Colon (tissue), 2 donors: Measurements from ENCODE around the gene SERPINI1.
A peak's percentile ranks its signal among the peaks of the same experiment; 100 is the strongest.
"Not testable (repeated sequence)": the region's sequence is repeated elsewhere in the genome, so short reads cannot be mapped to it uniquely, and the experiment has no call there.

Experiments used
- FAIRE-seq: peaks from 2 replicates; lab custom pipeline; 2012; peaks lifted over from hg19 to GRCh38; lab: Jason Lieb, UNC
- donor health status: control.
- donor health status: control.

Gene SERPINI1

GRCh38 chr3:167798443-167798842, 62.9 kb downstream of the SERPINI1 start:
- FAIRE-seq, result no peak

DNA sequence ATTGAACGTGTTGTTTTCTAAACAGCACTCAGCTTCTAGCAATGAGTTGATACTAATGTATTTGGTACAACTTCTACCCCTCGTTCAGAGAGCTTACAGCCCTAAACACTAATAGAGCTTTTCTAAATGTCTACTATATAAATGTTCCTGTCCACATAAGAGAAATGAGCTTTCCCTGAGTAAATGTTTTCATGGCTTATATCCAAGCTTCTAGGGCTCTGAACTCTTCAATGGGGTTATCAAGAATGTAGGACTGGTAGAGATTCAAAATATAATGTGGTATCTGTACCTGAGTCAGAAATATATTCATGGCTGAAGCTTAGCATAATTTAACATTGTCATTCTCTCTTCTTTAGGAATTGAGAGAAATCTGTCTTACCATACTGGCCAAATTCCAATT, 73.4 kb downstream of the SERPINI1 start:
- no peak for FAIRE-seq

GRCh38 chr3:167810236-167810635, 74.7 kb downstream of the SERPINI1 start:
- FAIRE-seq, result no peak

- FAIRE-seq, result no peak
Observed at GRCh38 chr3:167811031-167811430, 75.5 kb downstream of the SERPINI1 start.

DNA sequence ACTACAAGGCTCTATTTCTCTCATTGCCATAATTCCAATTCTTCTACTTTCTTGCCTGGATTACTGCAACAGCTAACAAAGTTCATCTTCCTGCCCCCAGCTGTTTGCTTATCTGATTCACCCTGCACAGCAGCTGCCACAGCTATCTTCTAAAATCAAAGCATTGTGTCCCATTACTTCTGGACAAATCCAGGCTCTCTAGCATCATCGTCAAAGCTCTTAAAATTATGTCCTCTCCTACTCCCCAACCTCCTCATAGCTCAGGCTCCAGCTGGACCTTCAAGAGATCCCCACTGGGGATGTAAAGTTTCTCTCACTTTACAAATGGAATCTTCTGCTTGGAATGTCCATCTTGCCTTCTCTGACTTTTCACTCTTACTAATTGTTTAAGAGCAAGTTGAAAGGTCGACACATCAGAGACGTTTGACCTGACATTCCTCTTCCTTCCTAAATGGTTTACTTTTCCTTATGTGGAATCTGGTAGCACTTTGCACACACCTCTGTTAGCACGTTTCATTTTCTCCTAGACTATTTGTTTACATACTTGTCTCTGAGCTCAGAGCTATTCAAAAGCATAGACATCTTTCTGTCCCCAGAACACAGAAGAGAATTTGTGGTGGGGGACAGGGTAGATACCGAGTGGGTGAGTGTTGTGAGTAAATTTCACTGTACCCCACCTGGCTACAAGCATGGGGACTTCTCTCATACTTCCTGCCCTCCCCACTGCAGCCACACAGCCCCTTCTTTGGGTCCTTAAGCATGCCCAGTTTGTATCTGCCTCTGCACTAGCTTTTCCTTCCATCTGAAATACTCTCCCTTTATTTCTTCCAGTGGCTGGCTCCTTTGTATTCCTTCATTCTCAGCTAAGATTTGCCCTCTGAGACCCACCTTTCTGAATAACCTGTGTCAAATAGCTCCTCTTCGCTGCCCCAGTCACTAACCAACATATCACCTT, 77.9 kb downstream of the SERPINI1 start:
- no peak for FAIRE-seq

DNA sequence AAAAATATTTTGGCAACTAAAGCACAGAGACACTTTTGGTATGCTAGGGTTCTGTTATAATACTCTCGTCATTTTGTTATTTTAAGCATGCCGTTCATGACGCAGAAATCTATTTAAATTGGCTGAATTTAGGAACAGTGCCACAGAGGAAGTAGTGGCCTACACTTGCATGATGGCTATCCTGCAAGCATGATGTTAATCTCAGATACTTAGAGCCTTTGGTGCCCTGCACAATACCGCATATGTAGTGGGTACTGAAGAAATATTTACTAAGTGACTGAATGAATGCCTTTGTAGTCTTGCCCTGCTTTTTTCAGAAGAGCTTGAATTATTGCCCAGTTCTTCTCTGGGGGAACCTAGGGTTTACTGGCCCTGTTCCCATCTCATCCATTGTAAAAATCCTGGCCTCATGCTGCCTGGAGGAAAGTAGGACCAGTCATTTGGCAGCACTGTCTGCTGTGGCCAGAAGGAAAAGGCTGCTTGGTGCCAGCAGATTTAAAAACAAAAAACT, 79.0 kb downstream of the SERPINI1 start:
- no peak for FAIRE-seq

GRCh38 chr3:167816953-167817352, 81.4 kb downstream of the SERPINI1 start:
- no peak for FAIRE-seq

DNA sequence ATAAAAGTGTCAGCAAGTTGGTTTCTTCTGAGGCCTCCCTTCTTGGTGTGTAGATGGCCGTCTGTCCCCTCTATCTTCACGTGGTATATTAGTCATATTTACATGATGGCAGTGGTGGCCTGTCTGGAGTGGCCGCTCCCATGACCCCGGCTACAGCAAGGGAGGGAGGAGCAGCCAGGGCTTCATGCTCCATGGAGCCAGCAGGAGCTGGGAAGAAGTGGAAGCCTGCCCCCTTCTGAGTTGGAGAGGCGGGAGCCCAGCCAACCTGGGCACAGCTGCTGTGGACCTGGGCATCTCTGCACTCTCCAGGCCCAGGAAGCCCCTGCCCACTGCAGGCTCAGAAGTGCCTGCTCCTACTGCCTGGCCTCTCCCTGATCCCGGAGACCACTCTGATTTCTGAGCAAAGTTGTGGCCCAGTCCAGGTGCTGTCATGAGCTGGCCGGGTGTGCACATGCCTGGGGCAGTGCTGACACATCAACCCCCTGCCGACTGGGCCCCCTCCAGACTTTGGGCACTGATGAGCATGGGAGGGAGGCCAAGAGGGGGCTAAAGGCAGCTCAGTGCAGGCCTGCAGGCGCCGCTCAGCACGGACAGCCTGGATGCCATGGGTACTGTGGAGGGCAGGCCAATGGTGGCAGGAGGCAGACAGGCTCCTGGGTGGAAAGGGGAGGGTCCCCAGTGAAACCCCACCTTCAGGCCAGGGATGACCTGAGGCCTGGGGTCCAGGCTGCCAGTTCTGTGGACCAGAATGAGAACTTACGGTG, 84.8 kb downstream of the SERPINI1 start:
- FAIRE-seq, result no peak

DNA sequence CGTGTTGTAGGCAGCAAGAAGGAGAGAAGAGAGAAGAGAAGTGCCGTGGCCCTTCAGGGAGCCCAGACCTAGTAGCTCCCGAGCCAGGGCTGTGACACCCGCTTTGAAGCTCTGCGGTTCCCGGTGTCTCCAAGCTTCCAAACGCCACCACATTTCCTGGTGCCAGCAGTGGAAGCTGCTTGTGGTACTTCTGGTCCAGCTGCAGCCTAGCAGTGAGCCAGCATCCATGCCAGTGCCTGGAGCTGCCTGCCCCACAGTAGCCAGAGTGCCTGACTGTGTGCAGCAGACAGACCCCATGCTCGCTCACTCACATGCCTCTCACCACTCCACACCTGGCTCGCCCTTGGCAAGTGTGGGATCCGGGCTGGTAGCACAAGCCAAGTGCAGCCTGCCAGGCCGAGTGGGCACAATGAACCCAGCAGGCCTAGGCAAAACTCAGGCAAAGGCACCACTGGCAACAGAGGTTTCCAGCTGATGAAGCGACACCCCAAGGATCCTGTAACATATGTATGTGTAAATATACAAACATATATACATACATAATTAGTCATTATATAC, 85.8 kb downstream of the SERPINI1 start:
- no peak for FAIRE-seq

DNA sequence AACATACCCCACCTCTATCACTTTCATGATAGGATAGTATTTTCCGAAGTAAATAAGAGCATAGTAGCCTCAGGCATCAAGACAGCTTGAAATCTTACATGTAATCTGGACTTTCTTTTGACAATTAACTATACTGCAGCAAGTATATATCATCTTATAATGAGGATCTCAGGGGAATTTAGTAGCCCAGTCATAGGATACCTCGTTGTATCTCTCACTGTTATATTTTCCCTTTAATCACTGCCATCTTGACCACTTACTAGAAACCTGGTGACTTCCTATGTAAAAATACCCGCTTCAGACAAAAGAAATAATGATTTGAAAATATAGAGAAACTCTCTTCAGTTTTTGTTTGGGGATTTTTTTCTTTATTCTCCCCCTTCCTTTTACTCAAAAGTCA, 88.2 kb downstream of the SERPINI1 start:
- FAIRE-seq, result no peak

GRCh38 chr3:167827588-167827987, 92.1 kb downstream of the SERPINI1 start:
- not testable (repeated sequence) for FAIRE-seq

- FAIRE-seq, result no peak
Observed at GRCh38 chr3:167829071-167829470, 93.5 kb downstream of the SERPINI1 start.

DNA sequence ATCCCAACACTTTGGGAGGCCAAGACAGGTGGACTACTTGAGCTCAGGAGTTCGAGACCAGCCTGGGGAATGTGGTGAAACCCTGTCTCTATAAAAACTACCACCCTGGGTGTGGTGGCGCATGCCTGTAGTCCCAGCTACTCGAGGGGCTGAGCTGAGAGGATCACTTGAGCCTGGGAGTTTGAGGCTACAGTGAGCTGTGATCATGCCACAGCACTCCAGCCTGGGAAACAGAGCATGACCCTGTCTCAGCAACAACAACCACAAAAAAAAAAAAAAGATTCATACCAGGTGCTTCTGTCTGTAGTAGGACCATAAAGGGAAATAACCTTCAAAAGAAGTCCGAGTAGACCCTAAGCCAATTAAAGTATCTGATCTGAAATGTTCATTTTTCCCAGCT, 94.5 kb downstream of the SERPINI1 start:
- FAIRE-seq, result no peak

DNA sequence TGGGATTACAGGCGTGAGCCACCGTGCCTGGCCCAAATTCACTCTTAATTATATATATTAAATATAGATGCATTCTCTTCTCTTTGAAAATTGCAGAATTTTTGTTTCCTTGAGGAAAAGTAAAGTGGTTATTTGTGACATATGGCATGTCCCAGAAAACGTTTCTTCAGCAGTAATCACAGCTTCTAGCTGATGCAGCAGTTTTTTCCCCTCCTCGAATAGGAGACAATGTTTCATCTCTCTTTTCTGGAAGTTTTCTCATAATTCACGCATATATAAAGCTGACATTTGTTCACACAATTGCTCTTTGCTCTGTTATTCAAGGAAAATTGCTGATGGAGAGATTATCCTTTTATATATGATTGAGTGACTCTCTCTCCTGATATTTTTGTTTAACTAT, 99.8 kb downstream of the SERPINI1 start:
- FAIRE-seq, result no peak

DNA sequence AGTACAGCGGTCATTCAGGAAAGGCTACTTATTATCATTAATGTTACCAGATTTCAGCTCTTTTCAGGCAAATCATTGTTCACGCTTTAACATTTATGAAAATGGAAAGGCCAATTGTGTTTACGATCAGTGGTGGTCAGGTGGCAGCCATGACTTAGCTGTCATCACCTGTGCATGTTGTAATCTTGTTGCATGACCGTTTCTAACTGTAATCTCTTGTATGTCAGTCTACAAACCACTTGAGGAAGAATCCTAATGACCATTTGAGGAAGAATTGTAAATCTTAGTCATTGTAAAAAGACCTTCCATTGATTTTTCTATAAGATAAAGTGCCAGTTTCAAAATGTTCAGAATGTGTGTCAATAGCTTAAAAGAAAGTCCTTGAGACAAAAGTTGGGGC, 100.4 kb downstream of the SERPINI1 start:
- FAIRE-seq, result no peak

DNA sequence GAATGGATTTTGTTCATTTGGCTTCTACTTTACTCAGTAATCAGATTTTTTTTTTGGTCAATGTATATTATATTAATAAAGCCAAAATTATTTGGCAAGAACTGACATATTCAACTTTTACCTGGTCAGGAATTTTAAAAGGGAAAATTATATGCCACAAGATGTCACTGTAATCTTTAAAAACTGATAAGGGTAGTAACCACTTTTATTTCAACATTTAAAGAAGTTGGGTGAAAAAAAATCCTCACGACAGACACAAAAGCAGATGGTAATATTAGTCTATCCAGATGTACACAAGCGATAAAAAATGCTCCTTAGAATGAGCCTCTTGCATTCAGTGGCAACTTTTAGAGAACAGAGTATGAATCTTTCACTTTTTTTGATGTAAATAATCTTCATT, 101.9 kb downstream of the SERPINI1 start:
- FAIRE-seq, result no peak

GRCh38 chr3:167839460-167840134, 104.1 kb downstream of the SERPINI1 start:
- no peak for FAIRE-seq

- FAIRE-seq, result no peak
Observed at GRCh38 chr3:167840247-167840646, 104.7 kb downstream of the SERPINI1 start.

- FAIRE-seq, result no peak
Observed at GRCh38 chr3:167843481-167843880, 108.0 kb downstream of the SERPINI1 start.

DNA sequence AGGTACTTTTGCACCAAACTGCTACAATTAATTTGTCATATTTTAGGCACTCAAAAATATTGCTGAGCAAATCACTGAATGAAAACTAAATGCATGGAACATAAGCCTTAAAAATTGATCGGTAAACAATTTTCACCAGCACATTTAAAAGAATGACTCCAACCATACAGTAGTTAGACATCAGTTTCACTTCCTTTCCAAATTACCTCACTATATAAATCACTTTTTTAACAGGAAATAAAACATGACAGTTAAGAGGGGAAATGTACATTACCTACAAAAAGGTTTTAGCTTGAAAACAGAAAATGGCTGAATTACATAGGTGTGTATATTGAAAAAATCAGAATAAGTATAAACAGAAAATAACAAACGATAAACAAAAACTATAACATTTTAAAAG, 108.4 kb downstream of the SERPINI1 start:
- FAIRE-seq, result peak; percentile 79

DNA sequence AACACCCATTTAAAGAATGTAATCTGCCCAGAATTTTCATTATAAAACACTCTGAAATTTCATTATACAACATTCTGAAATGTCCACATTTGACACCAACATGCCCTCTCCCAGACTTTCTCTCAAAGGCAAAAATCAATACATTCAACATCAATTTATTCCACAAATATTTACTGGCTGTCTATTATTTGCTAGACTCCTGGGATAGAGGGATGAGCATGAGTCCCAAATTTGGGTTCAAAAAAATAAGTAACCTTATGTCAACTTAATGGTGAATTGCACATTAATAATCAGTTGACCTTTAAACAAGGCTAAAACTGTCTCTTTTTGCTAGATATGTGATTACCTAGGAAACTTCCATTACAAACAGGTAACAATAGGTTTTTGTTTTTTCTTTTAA, 109.0 kb downstream of the SERPINI1 start:
- FAIRE-seq, result no peak

- no peak for FAIRE-seq
Observed at GRCh38 chr3:167851171-167851570, 115.7 kb downstream of the SERPINI1 start.
